AG09319 (cell line): ENCODE measurements around the gene HNRNPA0.
"Not testable (repeated sequence)": the region's sequence is repeated elsewhere in the genome, so short reads cannot be mapped to it uniquely, and the experiment has no call there.

Source experiments
- DNase-seq: peaks from one replicate; pipeline ENCODE4 v3.0.0-alpha.2; 2010; ENCODE audit warnings: low read depth; ENCODE audit errors: extremely low read depth
- TF ChIP-seq, protein P1 (sequence below): IDR thresholded peaks from 2 replicates; pipeline ENCODE4 v1.5.1; 2011; ENCODE audit warnings: low read depth, mild to moderate bottlenecking, inconsistent platforms, low read length, moderate library complexity

Gene HNRNPA0

GRCh38 chr5:137791799-137792198 is 37.6 kb upstream of the HNRNPA0 start:
- TF ChIP-seq, protein P1, sequence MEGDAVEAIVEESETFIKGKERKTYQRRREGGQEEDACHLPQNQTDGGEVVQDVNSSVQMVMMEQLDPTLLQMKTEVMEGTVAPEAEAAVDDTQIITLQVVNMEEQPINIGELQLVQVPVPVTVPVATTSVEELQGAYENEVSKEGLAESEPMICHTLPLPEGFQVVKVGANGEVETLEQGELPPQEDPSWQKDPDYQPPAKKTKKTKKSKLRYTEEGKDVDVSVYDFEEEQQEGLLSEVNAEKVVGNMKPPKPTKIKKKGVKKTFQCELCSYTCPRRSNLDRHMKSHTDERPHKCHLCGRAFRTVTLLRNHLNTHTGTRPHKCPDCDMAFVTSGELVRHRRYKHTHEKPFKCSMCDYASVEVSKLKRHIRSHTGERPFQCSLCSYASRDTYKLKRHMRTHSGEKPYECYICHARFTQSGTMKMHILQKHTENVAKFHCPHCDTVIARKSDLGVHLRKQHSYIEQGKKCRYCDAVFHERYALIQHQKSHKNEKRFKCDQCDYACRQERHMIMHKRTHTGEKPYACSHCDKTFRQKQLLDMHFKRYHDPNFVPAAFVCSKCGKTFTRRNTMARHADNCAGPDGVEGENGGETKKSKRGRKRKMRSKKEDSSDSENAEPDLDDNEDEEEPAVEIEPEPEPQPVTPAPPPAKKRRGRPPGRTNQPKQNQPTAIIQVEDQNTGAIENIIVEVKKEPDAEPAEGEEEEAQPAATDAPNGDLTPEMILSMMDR, result no peak
- no peak for DNase-seq

DNA sequence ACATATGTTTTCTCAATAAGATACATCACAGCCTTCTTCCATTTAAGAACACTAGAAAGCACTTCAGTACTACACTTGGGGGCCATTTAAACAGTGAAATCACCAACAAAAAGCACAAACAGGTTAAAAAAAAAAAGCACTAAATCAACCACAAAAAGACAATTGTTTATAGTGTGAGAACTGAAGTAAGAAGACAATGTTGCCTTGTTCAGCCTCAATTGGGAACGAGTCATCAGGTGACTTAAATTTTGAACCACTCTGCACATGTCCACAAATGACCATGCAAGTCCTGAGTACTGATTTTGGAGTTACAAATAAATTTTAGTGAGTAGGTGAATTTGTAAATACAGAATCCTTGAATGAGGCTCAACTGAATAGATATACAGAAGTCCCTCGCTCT is 37.2 kb upstream of the HNRNPA0 start:
- TF ChIP-seq, protein P1, result no peak
- no peak for DNase-seq

DNA sequence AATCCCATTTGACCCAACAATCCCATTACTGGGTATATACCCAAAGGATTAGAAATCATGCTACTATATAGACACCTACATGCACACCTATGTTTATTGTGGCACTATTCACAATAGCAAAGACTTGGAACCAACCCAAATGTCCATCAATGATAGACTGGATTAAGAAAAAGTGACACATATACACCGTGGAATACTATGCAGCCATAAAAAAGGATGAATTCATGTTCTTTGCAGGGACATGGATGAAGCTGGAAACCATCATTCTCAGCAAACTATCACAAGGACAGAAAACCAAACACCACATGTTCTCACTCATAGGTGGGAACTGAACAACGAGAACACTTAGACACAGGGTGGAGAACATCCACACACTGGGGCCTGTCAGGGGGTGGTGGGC is 34.4 kb upstream of the HNRNPA0 start:
- DNase-seq, result not testable (repeated sequence)

GRCh38 chr5:137782984-137783536 is 28.9 kb upstream of the HNRNPA0 start:
- no peak for DNase-seq

GRCh38 chr5:137782055-137782454 is 27.9 kb upstream of the HNRNPA0 start:
- DNase-seq, result no peak
- TF ChIP-seq, protein P1, result no peak

More at GRCh38 chr5:137782984-137783536, 28.9 kb upstream of the HNRNPA0 start:
- TF ChIP-seq, protein P1, result no peak

DNA sequence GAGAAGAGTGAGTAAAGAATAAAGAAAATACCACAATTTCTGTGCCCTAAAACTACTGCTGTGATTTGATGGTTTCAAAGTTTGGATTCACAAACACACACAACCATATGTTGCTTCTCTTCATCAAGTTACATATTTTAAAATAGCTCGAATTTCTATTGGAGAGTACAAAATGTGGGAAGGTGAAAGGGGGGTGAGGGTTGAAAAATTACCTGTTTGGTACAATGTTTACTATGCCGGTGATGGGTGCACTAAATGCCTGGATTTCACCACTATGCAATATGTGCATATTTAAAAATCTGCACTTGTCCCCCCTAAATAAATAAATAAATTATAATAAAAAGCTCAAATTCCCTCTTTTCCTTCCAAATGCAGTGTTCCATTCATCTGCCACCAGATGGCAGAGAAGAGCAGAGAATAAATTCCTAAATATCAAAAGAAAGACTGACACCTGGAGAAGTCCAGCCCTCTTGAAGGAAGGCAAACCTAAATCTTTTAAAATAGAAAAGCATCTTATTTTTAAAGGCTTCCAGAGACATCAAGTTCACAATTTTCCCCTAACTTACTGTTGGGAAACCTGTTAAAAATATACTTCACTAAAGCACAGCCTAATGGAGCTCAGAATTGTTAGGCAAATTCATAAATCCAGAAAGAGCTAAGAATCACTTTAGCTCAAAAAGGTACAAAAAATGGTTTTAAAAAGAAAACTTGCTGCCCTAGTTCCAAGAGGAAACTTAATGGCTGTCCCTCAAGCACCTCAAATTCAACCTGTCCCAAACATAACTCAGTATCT is 24.8 kb upstream of the HNRNPA0 start:
- DNase-seq, result peak; percentile 5
- TF ChIP-seq, protein P1, result peak; percentile 76

GRCh38 chr5:137767937-137768336 is 13.8 kb upstream of the HNRNPA0 start:
- not testable (repeated sequence) for DNase-seq

GRCh38 chr5:137761566-137761965 is 7.4 kb upstream of the HNRNPA0 start:
- TF ChIP-seq, protein P1, result no peak
- no peak for DNase-seq
